Right hindlimb (tissue), 1 donor: ENCODE data around the gene PDE12.

Experiments used
- DNase-seq: peaks from one replicate; pipeline ENCODE4 v3.0.0-alpha.2; 2018

PDE12 gene

GRCh38 chr3:57555738-57556458 lies at the start of gene PDE12:
Gene PDE12, plus strand, starts transcription at chr3:57556274. Its CDS starts 106 bp downstream, at chr3:57556380.
- peak; percentile 90 for DNase-seq

GRCh38 chr3:57512166-57512565 lies 43.9 kb upstream of the PDE12 start:
- no peak for DNase-seq

- no peak for DNase-seq
Observed at GRCh38 chr3:57518276-57518915, 37.7 kb upstream of the PDE12 start.

GRCh38 chr3:57530071-57530608 lies 25.9 kb upstream of the PDE12 start:
- DNase-seq = no peak

GRCh38 chr3:57538465-57538864 lies 17.6 kb upstream of the PDE12 start:
- no peak for DNase-seq

- DNase-seq = peak; percentile 72
Observed at GRCh38 chr3:57544181-57545125, 11.6 kb upstream of the PDE12 start, which contains the start of gene DNAH12. Gene DNAH12, minus strand, starts transcription at chr3:57544344. Its CDS starts 1,474 bp downstream, at chr3:57542870.

- DNase-seq = no peak
Observed at GRCh38 chr3:57545636-57546268, 10.3 kb upstream of the PDE12 start.

GRCh38 chr3:57546616-57547015 lies 9.5 kb upstream of the PDE12 start:
- DNase-seq = no peak

- DNase-seq = no peak
Observed at GRCh38 chr3:57555306-57555705, 768 bp upstream of the PDE12 start.

GRCh38 chr3:57556459-57557084 lies 498 bp downstream of the PDE12 start:
- peak; percentile 35 for DNase-seq

GRCh38 chr3:57557085-57557537 lies 1.0 kb downstream of the PDE12 start:
- DNase-seq = no peak

- DNase-seq = no peak
Observed at GRCh38 chr3:57559526-57559925, 3.5 kb downstream of the PDE12 start.

- no peak for DNase-seq
Observed at GRCh38 chr3:57569859-57570450, 13.9 kb downstream of the PDE12 start.

GRCh38 chr3:57570878-57571277 lies 14.8 kb downstream of the PDE12 start:
- no peak for DNase-seq

GRCh38 chr3:57572096-57572495 lies 16.0 kb downstream of the PDE12 start:
- no peak for DNase-seq

- DNase-seq = no peak
Observed at GRCh38 chr3:57575966-57576626, 20.0 kb downstream of the PDE12 start.

GRCh38 chr3:57577801-57578200 lies 21.7 kb downstream of the PDE12 start:
- DNase-seq = no peak

- DNase-seq = no peak
Observed at GRCh38 chr3:57582474-57583168, 26.5 kb downstream of the PDE12 start.

GRCh38 chr3:57583544-57583943 lies 27.5 kb downstream of the PDE12 start:
- DNase-seq = no peak

GRCh38 chr3:57586778-57587177 lies 30.7 kb downstream of the PDE12 start:
- no peak for DNase-seq
